Stomach (tissue), 9 donors: ENCODE results near the gene FAM81A. TPM values are rescaled to one million over a fixed set of nuclear protein-coding genes. Genes with fewer than 3 reads are reported as not detected.

Experiments used
- DNase-seq, 2 donors: peaks; one replicate each; pipeline versions ENCODE4 v3.0.0 to v3.0.0-alpha.2; 2013 to 2019
- H3K27ac ChIP-seq, 5 donors: fragments of 200-600 bp in 4 of 5; sonication (generic) in 4 of 5; one replicate each; pipeline ENCODE4 v1.5.1; 2013 to 2019; ENCODE audit warnings: mild to moderate bottlenecking in 1 of 5, moderate library complexity in 1 of 5
- H3K27me3 ChIP-seq, 3 donors: fragments of 200-600 bp; sonication (generic); one replicate each; pipeline ENCODE4 v1.5.1; 2017 to 2019; ENCODE audit warnings: mixed run types in 1 of 3
- H3K36me3 ChIP-seq, 4 donors: fragments of 200-600 bp; sonication (generic); 1 replicate in 3 of 4; 2 replicates in 1 of 4; pipeline ENCODE4 v1.5.1; 2016 to 2019
- H3K4me1 ChIP-seq, 4 donors: fragments of 200-600 bp; sonication (generic); one replicate each; pipeline ENCODE4 v1.5.1; 2016 to 2019
- H3K4me3 ChIP-seq, 4 donors: fragments of 200-600 bp; sonication (generic) in 3 of 4; one replicate each; pipeline ENCODE4 v1.5.1; 2016 to 2019; ENCODE audit warnings: mild to moderate bottlenecking in 1 of 4
- H3K9me3 ChIP-seq, 4 donors: fragments of 200-600 bp; sonication (generic); one replicate each; pipeline ENCODE4 v1.5.1; 2016 to 2019
- EP300 ChIP-seq: sonication (generic); formaldehyde crosslinking; IDR thresholded peaks from one replicate; pipeline ENCODE4 v1.6.1; 2017; ENCODE audit warnings: antibody characterized with exemption
- POLR2A ChIP-seq, 4 donors: fragments of 450-650 bp; IDR thresholded peaks; one replicate each; pipeline ENCODE4 v1.6.1; 2016; ENCODE audit warnings: antibody characterized with exemption in 4 of 4, control low read depth in 2 of 4, mild to moderate bottlenecking in 1 of 4, moderate library complexity in 1 of 4
- POLR2AphosphoS5 ChIP-seq, 3 donors: sonication (generic); formaldehyde crosslinking; IDR thresholded peaks; one replicate each; pipeline ENCODE4 v1.6.1; 2016; ENCODE audit warnings: antibody characterized with exemption in 3 of 3
- WGBS, 5 donors: extraction: QIAGEN DNeasy Blood & Tissue Kit in 3 of 5; methylation state at CpG; one replicate each; pipeline versions ENCODE4 v1.1.5 to v1.1.7; 2013 to 2018; 5-methylcytosine and 5-hydroxymethylcytosine counted together
- intact Hi-C: fragments of 100-400 bp; cut with DNase I; formaldehyde crosslinking; loops from one replicate; pipeline ENCODE4 v1.15.1; 2023; ENCODE audit warnings: low total_unique reads
- polyA plus RNA-seq, 3 donors: library from polyadenylated mRNA; stranded (reverse); fragments of 200-250 nt; gene quantifications; one replicate each; pipeline ENCODE4 v1.2.3, GENCODE V29; 2013
- total RNA-seq, 5 donors: library from RNA; depleted of rRNA; stranded (reverse); fragments of >200 nt; gene quantifications; one replicate each; pipeline versions ENCODE4 v1.1.0 to v1.2.3, GENCODE V29; 2014 to 2016
- TF ChIP-seq, protein P1 (sequence below), 7 experiments: fragments of 450-650 bp in 4 of 7; fragments of 200-600 bp in 3 of 7; sonication (generic) in 3 of 7; IDR thresholded peaks; one replicate each; pipeline ENCODE4 v1.5.1; 2016 to 2019; ENCODE audit warnings: antibody characterized with exemption in 7 of 7, control low read depth in 2 of 7, mild to moderate bottlenecking in 1 of 7
- donor health status: healthy with polysubstance abuse.
- donor health status: Bipolar disorder and iron deficiency.
- donor health status: healthy.

FAM81A gene
- total and polyA plus RNA-seq, 8 donors, result 0.14 to 5.4 (median 0.84) TPM; not detected in 2

DNA sequence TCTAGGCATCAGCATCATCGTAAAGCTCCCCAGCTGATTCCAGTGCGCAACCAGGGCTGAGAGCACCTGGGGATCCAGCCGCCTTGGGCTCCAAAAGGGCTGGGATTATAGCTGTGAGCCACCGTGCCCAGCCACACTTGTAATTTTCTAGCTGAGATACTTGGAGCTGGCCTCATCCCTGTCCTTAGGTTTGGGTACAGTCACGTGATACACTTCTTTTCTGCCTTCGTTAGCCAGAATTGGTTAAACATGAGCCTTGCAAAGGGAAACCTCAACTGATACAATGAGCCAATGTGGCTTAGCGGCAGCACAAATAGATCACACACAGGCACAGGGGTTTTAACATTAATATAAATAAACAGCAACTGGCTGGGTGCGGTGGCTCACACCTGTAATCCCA, 103.8 kb downstream of the FAM81A start:
- TF ChIP-seq EP300 (no peak), POLR2A (IDR thresholded peaks at IDR 0.05) (no peak), POLR2AphosphoS5 (IDR thresholded peaks at IDR 0.05) (no peak)
- TF ChIP-seq, protein P1, sequence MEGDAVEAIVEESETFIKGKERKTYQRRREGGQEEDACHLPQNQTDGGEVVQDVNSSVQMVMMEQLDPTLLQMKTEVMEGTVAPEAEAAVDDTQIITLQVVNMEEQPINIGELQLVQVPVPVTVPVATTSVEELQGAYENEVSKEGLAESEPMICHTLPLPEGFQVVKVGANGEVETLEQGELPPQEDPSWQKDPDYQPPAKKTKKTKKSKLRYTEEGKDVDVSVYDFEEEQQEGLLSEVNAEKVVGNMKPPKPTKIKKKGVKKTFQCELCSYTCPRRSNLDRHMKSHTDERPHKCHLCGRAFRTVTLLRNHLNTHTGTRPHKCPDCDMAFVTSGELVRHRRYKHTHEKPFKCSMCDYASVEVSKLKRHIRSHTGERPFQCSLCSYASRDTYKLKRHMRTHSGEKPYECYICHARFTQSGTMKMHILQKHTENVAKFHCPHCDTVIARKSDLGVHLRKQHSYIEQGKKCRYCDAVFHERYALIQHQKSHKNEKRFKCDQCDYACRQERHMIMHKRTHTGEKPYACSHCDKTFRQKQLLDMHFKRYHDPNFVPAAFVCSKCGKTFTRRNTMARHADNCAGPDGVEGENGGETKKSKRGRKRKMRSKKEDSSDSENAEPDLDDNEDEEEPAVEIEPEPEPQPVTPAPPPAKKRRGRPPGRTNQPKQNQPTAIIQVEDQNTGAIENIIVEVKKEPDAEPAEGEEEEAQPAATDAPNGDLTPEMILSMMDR (IDR thresholded peaks at IDR 0.05), result no peak
- Histone ChIP-seq H3K27ac (no peak overlapping the region), H3K36me3 (no peaks in the 10 kb centered on the region), H3K4me1 (peaks cover 0 to 5% (median 2%) of the 10 kb centered on the region in 4 donors), H3K27me3 (no peaks in the 10 kb centered on the region), H3K9me3 (no peaks in the 10 kb centered on the region), H3K4me3 (no peak overlapping the region)
- intact Hi-C loops, result no loop called here
- peak in 1 of 2 donors; percentile 24 for DNase-seq
- 51 to 85% (median 76%) methylated on average over 5 to 8 of the region's 8 CpGs for WGBS, 5 donors

DNA sequence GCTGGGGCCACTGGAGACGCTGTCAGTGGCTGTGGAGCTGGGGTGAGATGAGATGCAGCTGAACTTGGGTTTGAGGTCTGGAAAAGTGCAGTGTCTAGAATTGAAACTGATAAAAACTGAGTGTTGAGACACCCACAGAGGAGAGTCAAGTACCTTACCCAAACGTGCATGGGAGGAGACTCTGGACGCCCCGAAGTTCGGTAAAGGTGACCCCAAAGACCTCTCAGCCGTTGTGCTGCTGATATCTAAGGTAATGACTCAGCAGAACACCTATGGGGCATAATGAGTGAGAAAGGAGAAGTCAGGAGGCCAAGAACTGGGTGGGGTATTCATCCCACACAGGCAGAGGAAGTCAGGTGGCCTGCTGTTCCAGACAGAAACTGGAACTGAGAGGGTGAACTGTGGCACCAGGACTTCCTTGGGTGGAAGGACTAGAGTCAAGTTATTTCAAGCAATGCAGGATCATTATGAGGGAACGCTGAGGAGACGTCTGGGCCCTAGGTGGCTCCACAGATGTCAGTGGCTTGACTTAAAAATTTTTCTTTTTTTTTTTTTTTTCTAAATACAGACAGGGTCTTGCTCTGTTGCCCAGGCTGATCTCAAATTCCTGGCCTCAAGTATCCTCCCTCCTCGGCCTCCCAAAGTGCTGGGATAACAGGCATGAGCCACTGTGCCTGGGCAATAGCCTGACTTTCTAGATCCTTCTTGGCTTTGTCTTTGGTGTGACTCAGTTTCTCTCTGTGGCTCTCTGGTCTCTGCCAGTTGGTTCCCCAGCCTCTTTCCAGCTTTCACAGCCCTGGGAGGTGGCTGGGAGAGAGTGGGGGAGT, 105.9 kb downstream of the FAM81A start:
- 43 to 52% (median 44%) methylated on average over 9 of the region's 9 CpGs for WGBS, 5 donors
- H3K4me3 ChIP-seq, result no peak overlapping the region
- peak in 1 of 2 donors; percentile 68 for DNase-seq
- H3K27me3 ChIP-seq, result no peaks in the 10 kb centered on the region
- no peaks in the 10 kb centered on the region for H3K36me3 ChIP-seq
- TF ChIP-seq POLR2AphosphoS5 (IDR thresholded peaks at IDR 0.05), result peak in 1 of 3 donors; percentile 50
- TF ChIP-seq, protein P1 (IDR thresholded peaks at IDR 0.05), result no peak
- TF ChIP-seq POLR2A (IDR thresholded peaks at IDR 0.05), result no peak
- no peak for TF ChIP-seq EP300
- no peaks in the 10 kb centered on the region for H3K9me3 ChIP-seq
- H3K4me1 ChIP-seq, result peaks cover 0 to 7% (median 2%) of the 10 kb centered on the region in 4 donors
- H3K27ac ChIP-seq, result no peak overlapping the region
- intact Hi-C loops, result no loop called here

DNA sequence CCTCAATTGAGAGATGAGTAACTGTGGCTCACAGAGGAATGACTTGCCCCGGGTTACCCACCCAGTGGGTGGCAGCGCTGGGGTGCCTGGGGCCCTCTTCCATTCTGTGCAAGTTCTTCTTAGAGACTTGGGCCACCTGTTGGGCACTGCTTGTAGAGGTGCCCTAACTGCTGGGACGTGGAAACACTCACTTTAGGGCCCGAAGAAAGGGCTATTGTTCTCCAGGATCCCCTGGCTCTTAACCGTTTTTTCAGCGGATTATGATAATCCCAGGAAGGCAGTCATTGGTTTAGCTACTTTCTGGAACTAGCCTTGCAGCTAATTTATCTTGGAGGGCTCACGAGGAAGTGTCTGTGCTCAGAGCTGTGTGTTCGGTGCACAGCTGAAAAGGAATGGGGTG, 107.6 kb downstream of the FAM81A start:
- peaks cover 0 to 12% (median 2%) of the 10 kb centered on the region in 4 donors for H3K4me1 ChIP-seq
- no peak overlapping the region for H3K4me3 ChIP-seq
- no peak for TF ChIP-seq POLR2AphosphoS5 (IDR thresholded peaks at IDR 0.05)
- no peak for TF ChIP-seq EP300
- TF ChIP-seq POLR2A (IDR thresholded peaks at IDR 0.05), result no peak
- TF ChIP-seq, protein P1 (IDR thresholded peaks at IDR 0.05), result no peak
- no peaks in the 10 kb centered on the region for H3K27me3 ChIP-seq
- H3K27ac ChIP-seq, result no peak overlapping the region
- DNase-seq, result no peak
- intact Hi-C loops, result no loop called here
- 41 to 55% (median 45%) methylated on average over 6 to 8 of the region's 8 CpGs for WGBS, 5 donors
- H3K36me3 ChIP-seq, result no peaks in the 10 kb centered on the region
- no peaks in the 10 kb centered on the region for H3K9me3 ChIP-seq

DNA sequence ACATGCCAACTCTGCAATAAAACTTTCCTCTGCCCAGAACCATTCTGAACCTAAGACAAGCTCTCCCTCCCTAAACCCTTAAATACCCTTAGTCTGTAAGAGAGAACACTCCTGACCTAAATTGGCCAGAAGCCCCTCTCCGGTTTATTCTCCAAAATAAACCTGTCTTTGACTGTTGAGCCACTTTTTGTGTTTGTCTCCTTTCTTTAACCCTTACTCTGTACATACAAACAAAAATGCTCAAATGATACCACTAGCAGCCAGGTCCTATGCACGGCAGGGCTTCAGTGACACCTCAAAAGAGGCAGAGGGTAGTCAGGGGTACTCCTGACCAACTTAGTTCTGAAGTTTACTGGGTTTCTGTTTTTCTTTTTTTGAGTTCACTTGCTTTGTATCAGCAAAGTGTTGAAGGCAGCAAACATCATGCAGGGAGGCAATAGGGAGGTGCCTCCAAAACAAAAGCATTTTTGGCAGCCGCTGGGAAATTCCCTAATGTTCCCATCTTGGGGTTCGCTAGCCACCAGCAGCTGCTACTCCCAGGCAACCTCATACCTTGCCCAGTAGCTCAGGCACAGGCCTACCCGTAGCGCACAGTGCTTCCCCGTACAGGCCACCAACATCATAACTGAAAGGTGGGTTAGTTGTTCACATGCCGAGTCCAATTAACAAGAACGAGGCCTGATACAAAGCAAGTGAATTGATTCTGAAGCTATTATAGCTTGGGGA, 110.7 kb downstream of the FAM81A start:
- no peaks in the 10 kb centered on the region for H3K27me3 ChIP-seq
- no peak overlapping the region for H3K27ac ChIP-seq
- H3K4me1 ChIP-seq, result peaks cover 0 to 12% (median 3%) of the 10 kb centered on the region in 4 donors
- intact Hi-C loops, result no loop called here
- no peak for DNase-seq
- no peaks in the 10 kb centered on the region for H3K36me3 ChIP-seq
- no peak overlapping the region for H3K4me3 ChIP-seq
- TF ChIP-seq, protein P1 (IDR thresholded peaks at IDR 0.05), result no peak
- TF ChIP-seq POLR2A (IDR thresholded peaks at IDR 0.05), result no peak
- TF ChIP-seq EP300, result no peak
- TF ChIP-seq POLR2AphosphoS5 (IDR thresholded peaks at IDR 0.05), result no peak
- 75 to 90% (median 78%) methylated on average over 9 of the region's 9 CpGs for WGBS, 5 donors
- no peaks in the 10 kb centered on the region for H3K9me3 ChIP-seq
